Right cardiac atrium (tissue), 5 donors: ENCODE results near the gene MCFD2. TPM values are rescaled to one million over a fixed set of nuclear protein-coding genes. Genes with fewer than 3 reads are reported as not detected.

Experiments
- ATAC-seq, 2 donors: fragments of 200-7000 bp; cut with Tn5 transposase; one replicate each; pipeline versions ENCODE4 v1.8.0 to v1.9.1; 2020; ENCODE audit warnings: moderate library complexity in 2 of 2, mild to moderate bottlenecking in 1 of 2
- DNase-seq, 3 donors: peaks; one replicate each; pipeline ENCODE4 v3.0.0-alpha.2; 2020
- H3K27ac ChIP-seq: one replicate; pipeline ENCODE4 v1.5.1; 2013; ENCODE audit warnings: mild to moderate bottlenecking, low read length, control low read depth, moderate library complexity
- H3K27me3 ChIP-seq: one replicate; pipeline ENCODE4 v1.6.1; 2013; ENCODE audit not compliant: control insufficient read depth, insufficient read depth
- H3K4me1 ChIP-seq: one replicate; pipeline ENCODE4 v1.6.1; 2013; ENCODE audit warnings: low read length; ENCODE audit not compliant: control insufficient read depth, insufficient read depth
- H3K4me3 ChIP-seq: one replicate; pipeline ENCODE4 v1.5.1; 2013; ENCODE audit warnings: low read length, control low read depth
- H3K9me3 ChIP-seq: one replicate; pipeline ENCODE4 v1.6.1; 2013; ENCODE audit warnings: low read length; ENCODE audit not compliant: control insufficient read depth
- WGBS: extraction: QIAGEN DNeasy Blood & Tissue Kit; methylation state at CpG from one replicate; pipeline ENCODE4 v1.1.7; 2013; 5-methylcytosine and 5-hydroxymethylcytosine counted together
- intact Hi-C, 4 donors: fragments of 100-400 bp; cut with DNase I; formaldehyde crosslinking; loops; one replicate each; pipeline versions ENCODE4 v1.11.0 to v1.14.0; 2022 to 2023
- long read RNA-seq, 4 donors: library from polyadenylated mRNA; unstranded; transcript quantifications; one replicate each; pipeline ENCODE4 v2.0.0, GENCODE V29; 2020 to 2021
- polyA plus RNA-seq: library from polyadenylated mRNA; stranded (reverse); fragments of 200-250 nt; gene quantifications from one replicate; pipeline ENCODE4 v1.2.3, GENCODE V29; 2013
- total RNA-seq, 4 donors: library from RNA; stranded (reverse); fragmentation: NEBNext Ultra II Directional; extraction: Animal tissue kit (Norgen Biotek cat#: 25700); gene quantifications; one replicate each; pipeline ENCODE4 v1.2.1, GENCODE V29; 2021
- donor health status: healthy with polysubstance abuse.
- donor health status: DM: no; HTN: yes; CAD: no.
- donor health status: DM: no; HTN: no; CAD: no.
- donor health status: DM: no; HTN: yes; CAD: no; lungs with severe emphysema.
- donor health status: DM: yes; HTN: yes; CAD: no.

The MCFD2 gene
- total RNA-seq: 100 to 1,000 TPM in 1 of 4 donors, 10 to 100 TPM in 3; 63.9 to 103 (median 75.2) TPM
- 27.1 TPM for polyA plus RNA-seq
- long read RNA-seq, donor 1, full-length matches to known transcripts: 120 of 159 reads
- long read RNA-seq, donor 1, partial matches to known transcripts: 2 of 159 reads
- long read RNA-seq, donor 1, other reads (novel, unspliced or antisense): 37 of 159 reads
- long read RNA-seq, donor 2, full-length matches to known transcripts: 35 of 48 reads
- long read RNA-seq, donor 2, partial matches to known transcripts: 2 of 48 reads
- long read RNA-seq, donor 2, other reads (novel, unspliced or antisense): 11 of 48 reads
- long read RNA-seq, donor 3, full-length matches to known transcripts: 172 of 240 reads
- long read RNA-seq, donor 3, partial matches to known transcripts: 7 of 240 reads
- long read RNA-seq, donor 3, other reads (novel, unspliced or antisense): 61 of 240 reads
- long read RNA-seq, donor 4, full-length matches to known transcripts: 32 of 43 reads
- long read RNA-seq, donor 4, partial matches to known transcripts: 1 of 43 reads
- long read RNA-seq, donor 4, other reads (novel, unspliced or antisense): 10 of 43 reads

- H3K27me3 ChIP-seq: no peaks in the 10 kb centered on the region
- H3K4me3 ChIP-seq: peak within 1 kb of the TSS; percentile 95
- DNase-seq (peak in 1 of 3 donors; percentile 70), ATAC-seq (peak; percentile 59 to 61)
- H3K4me1 ChIP-seq: peaks cover 11% of the 10 kb centered on the region
- intact Hi-C loops: loop anchor here in 1 of 4 donors (5.0 kb wide), 1 partner anchor 407 kb away; no protein-coding TSS in a partner anchor
- WGBS: 0% methylated on average over 38 of the region's 38 CpGs
- H3K9me3 ChIP-seq: no peaks in the 10 kb centered on the region
- peak within 1 kb of the TSS; percentile 95 for H3K27ac ChIP-seq
Measured at GRCh38 chr2:46915281-46915810, at the start of gene MCFD2. Gene MCFD2 (minus strand): TSS chr2:46915806. CDS start chr2:46909171, 6,635 bp downstream.

- no peak overlapping the region for H3K27ac ChIP-seq
- no peaks in the 10 kb centered on the region for H3K9me3 ChIP-seq
- WGBS: 79% methylated on average over 12 of the region's 12 CpGs
- H3K4me1 ChIP-seq: peaks cover 3% of the 10 kb centered on the region
- intact Hi-C loops: no loop called here
- H3K27me3 ChIP-seq: no peaks in the 10 kb centered on the region
- ATAC-seq (peak in 1 of 2 donors; percentile 70), DNase-seq (no peak)
- no peak overlapping the region for H3K4me3 ChIP-seq
Measured at GRCh38 chr2:46964835-46965560, 49.4 kb upstream of the MCFD2 start.

GRCh38 chr2:46963941-46964673, 48.5 kb upstream of the MCFD2 start:
- H3K27ac ChIP-seq: no peak overlapping the region
- intact Hi-C loops: no loop called here
- no peak for ATAC-seq
- H3K4me1 ChIP-seq: peaks cover 3% of the 10 kb centered on the region
- no peak overlapping the region for H3K4me3 ChIP-seq
- no peaks in the 10 kb centered on the region for H3K9me3 ChIP-seq
- no peaks in the 10 kb centered on the region for H3K27me3 ChIP-seq
- 95% methylated on average over 7 of the region's 7 CpGs for WGBS
- no peak for DNase-seq

GRCh38 chr2:46963210-46963609, 47.6 kb upstream of the MCFD2 start:
- Histone ChIP-seq H3K27me3 (no peaks in the 10 kb centered on the region), H3K27ac (no peak overlapping the region), H3K4me3 (no peak overlapping the region), H3K4me1 (peaks cover 3% of the 10 kb centered on the region), H3K9me3 (no peaks in the 10 kb centered on the region)
- WGBS: 88% methylated on average over 4 of the region's 4 CpGs
- intact Hi-C loops: no loop called here
- ATAC-seq (no peak), DNase-seq (no peak)

- DNase-seq (no peak), ATAC-seq (no peak)
- H3K27ac ChIP-seq: no peak overlapping the region
- WGBS: 93% methylated on average over 2 of the region's 2 CpGs
- no peaks in the 10 kb centered on the region for H3K27me3 ChIP-seq
- H3K4me1 ChIP-seq: peaks cover under 1% of the 10 kb centered on the region
- intact Hi-C loops: no loop called here
- H3K9me3 ChIP-seq: no peaks in the 10 kb centered on the region
- H3K4me3 ChIP-seq: no peak overlapping the region
Measured at GRCh38 chr2:46962751-46963150, 47.1 kb upstream of the MCFD2 start.

GRCh38 chr2:46960618-46961017, 45.0 kb upstream of the MCFD2 start:
- no peaks in the 10 kb centered on the region for H3K9me3 ChIP-seq
- ATAC-seq (no peak), DNase-seq (no peak)
- no peaks in the 10 kb centered on the region for H3K4me1 ChIP-seq
- 97% methylated on average over 2 of the region's 2 CpGs for WGBS
- H3K27me3 ChIP-seq: no peaks in the 10 kb centered on the region
- intact Hi-C loops: no loop called here
- no peak overlapping the region for H3K4me3 ChIP-seq
- H3K27ac ChIP-seq: no peak overlapping the region

GRCh38 chr2:46958431-46959017, 42.9 kb upstream of the MCFD2 start:
- 91% methylated on average over 17 of the region's 17 CpGs for WGBS
- no peak overlapping the region for H3K27ac ChIP-seq
- H3K4me1 ChIP-seq: peaks cover 4% of the 10 kb centered on the region
- DNase-seq: no peak
- H3K9me3 ChIP-seq: no peaks in the 10 kb centered on the region
- intact Hi-C loops: no loop called here
- ATAC-seq: no peak
- H3K4me3 ChIP-seq: no peak overlapping the region
- no peaks in the 10 kb centered on the region for H3K27me3 ChIP-seq

GRCh38 chr2:46956981-46957531, 41.5 kb upstream of the MCFD2 start:
- WGBS: 74% methylated on average over 10 of the region's 10 CpGs
- no peak for ATAC-seq

GRCh38 chr2:46955764-46956163, 40.2 kb upstream of the MCFD2 start:
- no peak for DNase-seq
- intact Hi-C loops: no loop called here
- Histone ChIP-seq H3K27ac (peak overlapping the region; percentile 49), H3K27me3 (no peaks in the 10 kb centered on the region), H3K4me3 (no peak overlapping the region), H3K9me3 (no peaks in the 10 kb centered on the region), H3K4me1 (peaks cover 4% of the 10 kb centered on the region)
- peak; percentile 4 to 22 for ATAC-seq
- WGBS: 78% methylated on average over 4 of the region's 4 CpGs

More at GRCh38 chr2:46956981-46957531, 41.5 kb upstream of the MCFD2 start:
- no peak for DNase-seq
- intact Hi-C loops: no loop called here
- H3K27ac ChIP-seq: no peak overlapping the region
- H3K9me3 ChIP-seq: no peaks in the 10 kb centered on the region
- H3K4me1 ChIP-seq: peaks cover 4% of the 10 kb centered on the region
- H3K27me3 ChIP-seq: no peaks in the 10 kb centered on the region
- no peak overlapping the region for H3K4me3 ChIP-seq
